Measurements from ENCODE around the gene PLXNA4. TPM values are rescaled to one million over a fixed set of nuclear protein-coding genes. Genes with fewer than 3 reads are reported as not detected.

PLXNA4 gene
- total and polyA plus RNA-seq, 2 donors (not counting 1 experiment from before 2014, with no cell fraction given), result not detected

GRCh38 chr7:132564849-132565248 is 11.4 kb downstream of the PLXNA4 start:
- Histone ChIP-seq H3K9me3 (ENCODE audit: control extremely low read depth in 1 of 3, control insufficient read depth in 2 of 3, insufficient read depth in 1 of 3, low read length in 2 of 3) (no peaks in the 10 kb centered on the region), H3K4me1 (ENCODE audit: control insufficient read depth in 2 of 2, insufficient read depth in 2 of 2, low read length in 2 of 2) (no peaks in the 10 kb centered on the region), H3K4me2 (replicated peaks; ENCODE audit: low read depth, low read length, poor library complexity, severe bottlenecking) (no peak overlapping the region), H3K79me2 (ENCODE audit: control insufficient read depth, insufficient read depth, low read length) (no peaks in the 10 kb centered on the region), H3K4me3 (ENCODE audit: control extremely low read depth in 1 of 5, extremely low read depth in 1 of 5, insufficient read depth in 1 of 5, low read depth in 2 of 5, low read length in 4 of 5) (no peak overlapping the region), H3K27ac (ENCODE audit: low read length in 2 of 2) (no peak overlapping the region), H4K20me1 (ENCODE audit: control insufficient read depth, insufficient read depth, low read length, poor library complexity, severe bottlenecking) (no peaks in the 10 kb centered on the region), H3K9ac (ENCODE audit: low read length) (no peak overlapping the region), H3K27me3 (replicated peaks in 1 of 4; ENCODE audit: control extremely low read depth in 1 of 4, control insufficient read depth in 3 of 4, insufficient read depth in 4 of 4, low read length in 3 of 4) (peaks cover 0 to 32% (median 12%) of the 10 kb centered on the region in 4 experiments), H2AFZ (ENCODE audit: insufficient read depth, low read depth, low read length, poor library complexity, severe bottlenecking) (no peak overlapping the region), H3K36me3 (replicated peaks in 1 of 2; ENCODE audit: control extremely low read depth in 1 of 2, control insufficient read depth in 1 of 2, extremely low read depth in 1 of 2, insufficient read depth in 2 of 2, low read length in 1 of 2) (no peaks in the 10 kb centered on the region)
- no peak for ATAC-seq (ENCODE audit: low read depth)
- TF ChIP-seq EZH2 (IDR thresholded peaks at IDR 0.05; ENCODE audit: borderline replicate concordance, insufficient read depth, low read depth, low read length, poor library complexity, severe bottlenecking), result no peak
- TF ChIP-seq CTCF (IDR thresholded peaks at IDR 0.05), result no peak
- DNase-seq, result no peak
- ChIA-PET CTCF (no interaction called here), POLR2A (no interaction called here)
- Mint-ChIP-seq H3K4me1 (no peaks in the 10 kb centered on the region), H3K4me3 (no peak overlapping the region), H3K9me3 (ENCODE audit: insufficient read depth) (no peaks in the 10 kb centered on the region), H3K27me3 (peaks cover 49% of the 10 kb centered on the region), H3K27ac (no peak overlapping the region)
- 79% methylated on average over 4 of the region's 8 CpGs for WGBS (ENCODE audit: insufficient coverage)
- intact Hi-C loops (cut with micrococcal nuclease), result no loop called here

- H3K27me3 ChIP-seq (replicated peaks in 1 of 4; ENCODE audit: control extremely low read depth in 1 of 4, control insufficient read depth in 3 of 4, insufficient read depth in 4 of 4, low read length in 3 of 4), result peaks cover 0 to 31% (median 12%) of the 10 kb centered on the region in 4 experiments
- intact Hi-C loops (cut with micrococcal nuclease), result no loop called here
- H3K4me1 Mint-ChIP-seq, result no peaks in the 10 kb centered on the region
- H3K4me3 ChIP-seq (ENCODE audit: control extremely low read depth in 1 of 5, extremely low read depth in 1 of 5, insufficient read depth in 1 of 5, low read depth in 2 of 5, low read length in 4 of 5), result no peak overlapping the region
- ChIA-PET CTCF (no interaction called here), POLR2A (no interaction called here)
- peaks cover 44% of the 10 kb centered on the region for H3K27me3 Mint-ChIP-seq
- H3K9ac ChIP-seq (ENCODE audit: low read length), result no peak overlapping the region
- no peaks in the 10 kb centered on the region for H3K9me3 ChIP-seq (ENCODE audit: control extremely low read depth in 1 of 3, control insufficient read depth in 2 of 3, insufficient read depth in 1 of 3, low read length in 2 of 3)
- H3K9me3 Mint-ChIP-seq (ENCODE audit: insufficient read depth), result no peaks in the 10 kb centered on the region
- ATAC-seq (ENCODE audit: low read depth) (no peak), DNase-seq (no peak)
- H3K79me2 ChIP-seq (ENCODE audit: control insufficient read depth, insufficient read depth, low read length), result no peaks in the 10 kb centered on the region
- no peaks in the 10 kb centered on the region for H3K4me1 ChIP-seq (ENCODE audit: control insufficient read depth in 2 of 2, insufficient read depth in 2 of 2, low read length in 2 of 2)
- H4K20me1 ChIP-seq (ENCODE audit: control insufficient read depth, insufficient read depth, low read length, poor library complexity, severe bottlenecking), result no peaks in the 10 kb centered on the region
- H3K27ac ChIP-seq (ENCODE audit: low read length in 2 of 2), result no peak overlapping the region
- no peak overlapping the region for H3K4me3 Mint-ChIP-seq
- no peak overlapping the region for H3K4me2 ChIP-seq (replicated peaks; ENCODE audit: low read depth, low read length, poor library complexity, severe bottlenecking)
- H2AFZ ChIP-seq (ENCODE audit: insufficient read depth, low read depth, low read length, poor library complexity, severe bottlenecking), result no peak overlapping the region
- TF ChIP-seq EZH2 (IDR thresholded peaks at IDR 0.05; ENCODE audit: borderline replicate concordance, insufficient read depth, low read depth, low read length, poor library complexity, severe bottlenecking) (no peak), CTCF (IDR thresholded peaks at IDR 0.05) (no peak)
- H3K27ac Mint-ChIP-seq, result no peak overlapping the region
- H3K36me3 ChIP-seq (replicated peaks in 1 of 2; ENCODE audit: control extremely low read depth in 1 of 2, control insufficient read depth in 1 of 2, extremely low read depth in 1 of 2, insufficient read depth in 2 of 2, low read length in 1 of 2), result no peaks in the 10 kb centered on the region
- 50% methylated on average over 1 of the region's 1 CpG for WGBS (ENCODE audit: insufficient coverage)
These were observed 12.2 kb downstream of the PLXNA4 start for GRCh38 chr7:132564090-132564489.

All from B cell (primary cell).